HG03139 (cell line): ENCODE results near the gene EIF2AK2.
"Not testable (repeated sequence)": the region's sequence is repeated elsewhere in the genome, so short reads cannot be mapped to it uniquely, and the experiment has no call there.

Source experiments
- ATAC-seq: cut with Tn5 transposase; IDR thresholded peaks from one replicate; pipeline ENCODE4 v1.9.1; 2021; ENCODE audit not compliant: unreplicated experiment

The EIF2AK2 gene

DNA sequence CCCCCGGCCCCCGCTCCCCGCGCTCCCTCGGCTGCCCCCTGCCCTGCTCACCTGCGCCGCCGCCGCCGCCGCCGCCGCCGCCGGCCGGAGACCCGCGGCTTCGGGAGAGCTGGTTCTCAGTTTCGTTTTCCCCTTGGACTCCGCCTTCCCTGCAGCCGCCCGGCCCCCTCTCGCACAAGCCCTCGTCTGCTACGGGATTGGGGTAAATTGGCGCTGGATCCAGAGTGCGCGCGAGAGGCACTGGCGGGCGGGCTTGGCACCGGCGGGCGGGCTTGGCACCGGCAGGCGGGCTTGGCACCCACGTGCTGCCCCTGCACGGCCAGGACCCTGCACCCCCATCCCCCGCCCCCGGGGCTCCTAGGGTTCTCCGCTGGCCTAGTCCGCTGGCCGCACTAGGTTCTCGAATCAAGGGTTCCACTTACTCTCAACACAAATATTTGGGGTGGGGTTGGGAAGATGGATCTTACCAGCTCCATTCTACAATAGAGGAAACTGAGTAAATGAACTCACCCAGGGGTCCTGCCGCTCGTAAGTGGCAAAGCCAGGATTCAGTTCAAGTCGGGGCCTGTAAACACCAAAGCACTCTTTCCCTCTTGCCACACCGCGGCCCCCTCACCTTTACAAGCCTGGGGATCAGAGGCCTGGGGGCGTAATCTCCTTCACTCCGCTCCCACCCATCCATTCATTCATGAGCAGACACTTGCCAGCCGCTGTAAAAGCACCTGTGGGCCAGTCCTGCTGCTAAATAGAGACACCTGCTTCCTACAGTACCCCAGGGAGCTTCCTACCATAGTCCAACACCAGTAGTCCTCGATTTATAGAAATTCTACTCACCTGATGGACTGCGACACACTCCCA is at the start of gene EIF2AK2:
EIF2AK2 (minus strand) TSS at position 124 of the 858 bp plus-strand sequence. CDS start 9,174 bp downstream, outside the sequence.
- peak; percentile 87 for ATAC-seq

DNA sequence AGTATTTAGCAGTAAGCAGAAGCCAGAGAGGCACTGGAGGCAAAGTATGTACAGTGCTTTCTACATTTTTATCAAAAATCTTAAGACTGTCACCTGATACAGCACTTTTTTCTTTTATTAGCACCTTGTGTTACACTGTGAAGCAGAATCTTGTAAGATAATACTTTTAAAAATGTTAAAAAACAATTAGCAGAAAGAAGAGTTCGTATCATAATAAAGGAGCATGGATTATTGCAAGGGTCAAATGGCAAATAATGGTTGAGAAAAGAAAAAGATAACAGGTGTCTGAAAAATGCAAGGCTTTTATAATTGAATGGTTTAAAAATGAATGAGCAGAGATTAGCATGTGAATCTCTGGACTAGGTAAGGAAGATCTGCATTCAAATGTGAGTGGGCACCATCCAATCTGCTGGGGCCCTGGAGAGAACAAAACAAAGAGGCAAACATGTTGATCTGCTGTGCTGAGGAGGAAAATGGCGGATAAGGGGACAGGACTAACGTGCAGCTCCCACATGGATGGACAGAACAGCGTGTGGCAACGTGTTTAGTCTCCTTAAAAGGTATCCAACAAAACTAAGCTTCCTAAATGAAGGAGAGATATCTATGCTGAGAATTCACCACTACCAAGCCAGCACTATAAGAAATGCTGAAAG is 49.0 kb upstream of the EIF2AK2 start:
- ATAC-seq = no peak

DNA sequence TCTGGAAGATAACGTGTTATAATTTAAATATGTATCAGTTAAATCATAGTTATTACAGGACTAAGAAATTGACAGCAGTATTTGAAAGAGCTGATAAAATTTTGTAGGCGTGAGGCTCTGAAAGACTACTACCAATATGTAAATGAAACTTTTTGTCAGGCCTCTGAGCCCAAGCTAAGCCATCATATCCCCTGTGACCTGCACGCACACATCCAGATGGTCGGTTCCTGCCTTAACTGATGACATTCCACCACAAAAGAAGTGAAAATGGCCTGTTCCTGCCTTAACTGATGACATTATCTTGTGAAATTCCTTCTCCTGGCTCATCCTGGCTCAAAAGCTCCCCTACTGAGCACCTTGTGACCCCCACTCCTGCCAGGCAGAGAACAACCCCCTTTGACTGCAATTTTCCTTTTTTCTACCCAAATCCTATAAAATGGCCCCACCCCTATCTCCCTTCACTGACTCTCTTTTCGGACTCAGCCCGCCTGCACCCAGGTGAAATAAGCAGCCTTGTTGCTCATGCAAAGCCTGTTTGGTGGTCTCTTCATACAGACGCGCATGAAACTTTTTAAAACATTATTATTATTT is 48.4 kb upstream of the EIF2AK2 start:
- not testable (repeated sequence) for ATAC-seq

DNA sequence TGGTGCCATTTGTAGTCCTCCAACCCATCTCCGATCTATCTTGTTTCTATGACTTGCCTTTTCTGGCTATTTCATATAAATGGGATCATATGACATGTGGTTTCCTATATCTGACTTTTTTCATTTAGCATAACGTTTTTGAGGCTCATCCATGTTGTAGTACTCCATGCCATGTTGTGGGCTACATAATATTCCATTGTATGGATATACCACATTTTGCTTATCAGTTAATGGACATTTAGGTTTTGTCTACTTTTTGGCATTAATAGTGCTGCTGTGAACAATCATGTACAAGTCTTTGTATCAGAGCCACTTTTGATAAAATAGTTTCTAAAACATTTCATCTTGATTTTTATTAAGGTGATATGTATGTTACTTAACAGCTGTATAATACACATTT is 46.9 kb upstream of the EIF2AK2 start:
- no peak for ATAC-seq

DNA sequence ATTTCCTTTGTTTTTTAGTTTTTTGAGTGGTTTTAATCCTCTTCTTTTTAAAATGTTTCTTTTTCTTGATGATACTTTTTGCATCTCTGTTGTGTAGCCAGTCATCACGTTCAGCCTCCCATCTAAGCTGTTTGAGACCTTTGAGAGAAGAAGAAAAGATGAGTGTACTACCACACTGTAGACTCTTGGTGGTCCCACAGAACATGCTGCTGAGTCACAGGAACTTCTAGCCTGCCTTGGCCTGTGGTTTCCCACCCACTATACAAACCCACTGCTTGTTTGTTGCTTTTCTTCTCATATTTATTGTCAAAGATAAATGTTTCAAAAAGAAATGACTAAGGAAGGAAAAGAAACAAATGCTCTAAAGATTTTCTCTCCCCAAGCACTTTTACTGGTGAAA is 45.0 kb upstream of the EIF2AK2 start:
- no peak for ATAC-seq

DNA sequence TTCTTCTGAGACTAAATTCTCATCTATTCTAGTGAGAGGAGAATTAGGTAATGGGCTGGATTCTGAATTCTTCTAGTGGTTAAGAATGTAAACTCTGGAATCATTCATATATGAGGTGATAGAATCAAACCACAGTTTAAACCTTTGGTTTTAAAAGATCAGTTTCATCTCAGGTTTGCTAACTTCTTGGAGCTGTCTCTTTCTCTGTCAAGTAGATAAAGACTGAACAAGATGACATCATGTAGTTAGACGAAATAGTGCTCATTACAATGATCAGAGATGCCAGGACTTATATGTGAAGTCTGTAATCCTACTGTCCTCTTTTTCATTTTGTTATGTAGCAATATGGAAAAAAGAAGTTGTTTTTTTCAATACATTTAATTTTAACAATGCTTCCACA is 44.4 kb upstream of the EIF2AK2 start:
- no peak for ATAC-seq

DNA sequence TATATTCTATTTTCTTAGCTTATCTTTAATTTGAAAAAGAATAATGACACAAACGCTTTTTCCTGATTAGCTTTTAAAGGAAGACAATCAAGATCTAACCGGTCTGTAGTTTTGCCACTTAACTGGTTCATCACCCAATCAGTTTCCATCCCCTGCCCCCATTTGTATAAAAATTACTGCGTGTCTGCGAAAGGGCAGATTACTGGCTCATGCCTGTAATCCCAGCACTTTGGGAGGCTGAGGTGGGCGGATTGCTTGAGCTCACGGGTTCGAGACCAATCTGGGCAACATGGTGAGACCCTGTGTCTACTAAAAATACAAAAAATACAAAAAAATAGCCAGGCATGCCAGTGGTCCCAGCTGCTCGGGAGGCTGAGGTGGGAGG is 41.9 kb upstream of the EIF2AK2 start:
- ATAC-seq = no peak

DNA sequence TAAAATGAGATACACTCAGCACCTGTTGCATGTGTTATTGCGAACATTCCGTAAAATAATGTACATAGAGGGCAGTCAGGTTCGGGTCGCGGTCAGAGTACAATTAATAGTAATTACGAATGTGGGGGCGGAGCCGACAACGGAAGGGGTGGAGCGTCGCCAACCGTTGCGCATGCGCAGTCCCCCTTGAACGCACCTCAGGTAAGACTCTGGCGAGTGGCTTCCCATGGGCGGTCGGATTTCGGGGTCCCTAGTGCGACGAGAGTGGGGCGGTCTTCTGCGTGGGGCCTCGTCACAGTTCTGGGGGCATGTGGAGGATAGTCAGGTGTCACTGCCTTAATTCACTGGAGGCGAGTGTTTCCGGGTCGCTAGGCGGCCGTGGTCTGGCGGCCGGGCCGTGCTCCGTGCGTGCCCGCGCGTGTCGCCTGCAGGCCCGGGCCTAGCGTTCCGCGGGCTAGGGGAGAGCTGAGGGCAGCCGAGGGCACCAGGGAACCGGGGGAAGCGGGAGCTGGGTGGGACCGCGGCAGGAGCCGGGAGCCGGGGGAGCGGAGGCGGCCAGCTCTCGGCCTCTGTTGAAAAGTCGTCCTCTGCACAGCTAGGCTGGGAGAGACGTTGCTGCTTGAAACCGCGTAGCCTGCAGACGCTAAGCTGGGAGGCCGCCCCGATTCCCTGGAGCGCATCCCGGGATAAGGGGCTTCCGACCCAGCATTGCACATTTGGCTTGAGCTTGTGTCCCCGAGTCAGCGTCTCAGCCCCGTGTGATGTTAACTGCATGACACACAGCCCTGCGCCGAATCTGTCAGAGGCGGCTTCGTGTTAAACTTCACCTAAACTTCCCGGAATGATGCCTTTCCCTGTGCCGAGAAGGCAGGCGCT is 39.8 kb upstream of the EIF2AK2 start, which contains the start of gene CEBPZOS:
CEBPZOS (plus strand) TSS at position 177 of the 876 bp plus-strand sequence. CDS start 3,209 bp downstream, outside the sequence.
- peak; percentile 71 for ATAC-seq

DNA sequence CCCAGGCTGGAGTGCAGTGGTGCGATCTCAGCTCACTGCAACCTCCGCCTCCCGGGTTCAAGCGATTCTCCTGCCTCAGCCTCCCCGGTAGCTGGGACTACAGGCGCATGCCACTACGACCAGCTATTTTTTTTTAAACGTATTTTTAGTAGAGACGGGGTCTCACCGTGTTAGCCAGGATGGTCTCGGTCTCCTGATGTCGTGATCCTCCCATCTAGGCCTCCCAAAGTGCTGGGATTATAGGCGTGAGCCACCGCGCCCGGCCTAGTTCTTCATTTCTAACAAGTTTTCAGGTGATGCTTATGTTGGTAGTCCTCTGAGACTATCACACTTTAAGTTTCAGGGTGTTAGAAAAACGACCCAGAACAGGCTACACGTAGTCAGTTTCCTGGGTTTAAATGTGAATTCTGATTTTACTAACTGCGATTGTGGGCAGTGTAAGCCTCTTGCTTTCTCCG is 39.1 kb upstream of the EIF2AK2 start:
- not testable (repeated sequence) for ATAC-seq

DNA sequence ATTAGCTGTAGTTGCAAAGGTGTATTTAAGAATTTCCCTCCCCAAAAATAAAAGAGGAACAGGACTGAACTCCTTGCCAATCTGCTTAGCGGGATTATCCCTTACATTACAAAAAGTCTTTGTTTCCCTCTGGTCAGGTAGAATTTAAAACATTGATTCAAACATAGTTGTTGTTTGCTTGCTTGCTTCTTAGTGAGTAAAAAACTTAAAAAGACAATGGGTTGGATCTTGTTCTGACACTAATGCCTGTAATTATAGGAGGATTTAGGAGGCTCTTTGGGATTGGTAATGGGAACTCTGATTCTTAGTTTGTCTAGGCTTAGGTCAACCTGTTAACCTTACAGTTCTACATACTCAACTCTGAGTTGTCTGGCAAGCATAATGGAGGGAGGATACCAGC is 35.8 kb upstream of the EIF2AK2 start:
- ATAC-seq = no peak

DNA sequence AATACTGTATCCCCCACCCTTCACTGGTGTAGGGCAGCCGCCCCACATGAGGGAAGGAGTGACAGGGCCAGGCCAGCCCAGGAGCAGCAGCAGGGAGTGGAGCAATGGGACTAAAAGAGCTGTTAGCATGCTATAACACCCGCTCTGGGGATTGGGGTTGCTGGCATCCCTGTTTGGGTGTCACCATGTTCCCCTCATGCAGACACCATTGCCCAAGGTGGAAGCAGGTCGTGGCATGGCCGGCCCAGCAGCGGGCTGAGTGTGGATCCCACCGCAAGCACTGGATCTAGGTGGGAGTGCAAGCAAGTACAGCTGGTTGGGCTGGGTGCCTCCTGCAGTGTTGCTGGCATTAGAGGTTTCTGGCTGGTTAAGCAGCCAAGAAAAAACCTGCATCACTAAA is 35.0 kb upstream of the EIF2AK2 start:
- no peak for ATAC-seq

DNA sequence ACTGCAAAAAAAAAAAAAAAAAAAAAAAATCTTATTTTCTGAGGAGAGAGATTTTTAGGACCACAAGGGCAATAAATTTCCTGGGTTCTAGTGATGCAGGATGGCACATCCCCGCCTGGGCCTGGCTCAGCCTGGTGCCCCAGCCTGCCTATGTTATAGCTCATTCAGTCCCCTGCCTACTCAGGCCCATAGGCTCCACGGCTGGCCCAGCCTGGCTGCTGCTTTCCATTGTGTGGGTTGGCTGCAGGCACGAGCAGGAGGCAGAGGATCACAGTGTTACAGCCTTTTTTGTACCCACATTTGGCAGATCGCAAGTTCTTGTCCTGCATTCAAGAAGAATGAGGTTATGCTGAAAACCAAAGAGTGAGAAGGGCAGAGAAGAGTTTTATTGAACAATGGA is 34.5 kb upstream of the EIF2AK2 start:
- ATAC-seq = no peak

DNA sequence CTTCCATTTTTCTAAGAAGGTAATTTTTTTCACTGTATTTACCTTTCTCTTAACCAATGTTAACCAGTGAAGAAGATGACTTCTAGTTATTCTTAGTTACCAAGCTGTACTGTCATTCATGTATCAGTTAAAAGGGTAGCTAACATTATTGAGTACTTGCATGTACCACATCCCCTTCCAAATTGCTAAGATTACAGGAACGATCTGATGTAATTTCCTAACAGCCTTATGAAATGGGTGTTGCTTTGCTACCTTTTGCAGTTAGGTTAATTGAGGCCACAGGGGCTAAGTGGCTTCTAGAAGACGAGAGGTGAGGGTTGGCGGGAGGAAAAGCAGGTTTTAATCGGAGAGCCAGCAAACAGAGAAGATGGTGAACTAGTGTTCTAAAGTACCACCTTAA is 33.5 kb upstream of the EIF2AK2 start:
- no peak for ATAC-seq

DNA sequence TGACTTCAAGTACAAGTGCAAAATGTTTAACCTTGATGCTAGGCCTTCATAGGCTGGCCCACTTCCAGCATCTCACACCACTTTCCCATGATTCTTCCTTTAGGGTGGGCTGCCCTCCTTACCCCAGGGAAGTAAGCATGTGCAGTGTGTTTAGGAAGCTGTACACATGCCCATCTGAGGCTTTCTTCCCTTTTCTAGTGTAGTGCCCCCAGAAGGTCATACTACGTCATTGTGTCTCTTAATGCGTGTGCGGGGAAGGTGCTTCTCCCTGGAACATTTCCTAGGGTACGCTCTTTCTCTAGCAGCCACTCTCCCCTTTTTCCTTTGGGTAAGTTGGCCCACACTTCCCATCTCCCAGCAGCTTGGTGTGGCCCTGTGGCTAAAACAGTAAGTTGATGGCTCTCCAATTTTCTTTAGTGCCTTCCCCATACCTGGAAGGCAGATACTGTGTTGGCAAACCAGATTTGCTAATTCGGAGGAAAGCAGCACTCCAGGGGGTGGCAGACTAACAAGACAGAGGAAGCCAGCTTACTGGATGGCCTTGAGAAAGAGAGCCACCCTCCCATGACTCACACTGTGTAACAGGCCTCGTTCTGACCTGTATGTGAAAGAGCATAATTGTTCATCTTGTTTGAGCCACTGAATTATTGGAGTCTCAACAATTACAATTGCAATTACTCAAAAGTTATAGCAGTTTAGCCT is 32.8 kb upstream of the EIF2AK2 start:
- no peak for ATAC-seq

DNA sequence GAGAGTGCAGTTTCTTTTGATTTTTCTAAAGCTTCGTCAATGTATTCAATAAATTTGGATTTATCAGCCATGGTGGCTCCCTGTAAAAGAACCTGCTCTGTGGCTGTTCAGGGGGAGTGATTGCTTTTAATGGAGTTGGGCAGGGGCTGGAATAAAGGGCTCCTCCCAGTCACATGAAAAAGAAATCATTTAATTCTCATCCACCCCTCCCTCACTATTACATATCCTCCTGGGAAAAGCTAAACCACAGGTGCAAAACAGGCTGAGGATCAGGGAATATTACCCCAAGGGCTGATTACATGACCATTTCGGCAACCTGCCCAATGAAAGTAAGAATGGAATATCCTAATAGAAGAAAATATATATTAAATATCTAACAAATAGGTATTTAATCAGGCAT is 31.8 kb upstream of the EIF2AK2 start, which contains the start of gene SULT6B1:
SULT6B1 (minus strand) TSS at position 101 of the 400 bp plus-strand sequence; CDS start at position 71, 30 bp downstream.
- ATAC-seq = no peak

DNA sequence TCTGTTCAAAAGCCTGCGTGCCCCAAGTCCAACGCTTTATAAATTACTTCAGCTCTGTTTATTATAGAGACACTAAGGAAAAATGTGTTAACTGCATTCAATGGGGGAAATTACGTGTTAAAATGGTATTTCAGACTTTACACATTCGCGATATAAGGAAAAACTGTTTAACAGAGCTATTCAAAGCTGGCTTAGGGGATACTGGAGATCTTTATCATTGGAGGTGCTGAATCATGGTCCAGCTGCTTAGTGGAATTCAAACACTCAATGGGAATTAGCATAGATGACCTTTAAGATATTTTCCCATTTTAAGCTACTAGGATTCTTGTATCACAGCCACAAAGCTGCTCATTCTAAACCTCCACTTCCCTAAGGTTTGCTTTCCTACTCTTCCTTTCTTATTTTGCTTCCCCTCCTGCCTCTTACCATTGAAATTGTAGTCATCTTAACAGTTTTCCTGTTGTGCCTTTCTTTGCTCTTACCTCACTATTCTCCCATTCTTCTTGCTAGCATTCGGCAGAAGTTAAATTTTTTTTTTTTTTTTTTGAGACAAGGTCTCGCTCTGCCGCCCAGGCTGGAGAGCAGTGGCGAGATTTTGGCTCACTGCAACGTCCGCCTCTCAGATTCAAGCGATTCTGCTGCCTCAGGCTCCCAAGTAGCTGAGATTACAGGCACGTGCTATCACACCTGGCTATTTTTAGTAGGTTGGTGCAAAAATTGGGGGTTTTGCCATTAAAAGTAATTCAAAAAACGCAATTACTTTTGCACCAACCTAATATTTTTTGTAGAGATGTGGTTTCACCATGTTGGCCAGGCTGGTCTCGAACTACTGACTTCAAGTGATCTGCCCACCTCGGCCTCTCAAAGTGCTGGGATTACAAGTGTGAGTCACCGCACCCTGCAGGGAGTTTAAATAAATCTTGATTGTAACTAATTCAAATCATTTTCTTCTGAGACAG is 25.2 kb upstream of the EIF2AK2 start:
- no peak for ATAC-seq

DNA sequence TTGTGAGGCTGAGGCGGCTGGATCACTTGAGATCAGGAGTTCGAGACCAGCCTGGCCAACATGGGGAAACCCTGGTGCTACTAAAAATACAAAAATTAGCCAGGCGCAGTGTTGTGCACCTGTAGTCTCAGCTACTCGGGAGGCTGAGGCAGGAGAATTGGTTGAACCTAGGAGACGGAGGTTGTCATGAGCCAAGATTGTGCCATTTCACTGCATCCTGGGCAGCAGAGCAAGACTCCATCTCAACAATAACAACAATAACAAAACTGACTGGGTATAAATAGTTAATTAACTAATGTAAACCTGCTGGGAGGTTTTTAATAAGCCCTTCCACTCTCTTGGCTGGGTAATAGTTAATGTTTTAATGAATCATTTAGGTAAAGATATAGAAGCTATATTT is 23.9 kb upstream of the EIF2AK2 start:
- no peak for ATAC-seq

DNA sequence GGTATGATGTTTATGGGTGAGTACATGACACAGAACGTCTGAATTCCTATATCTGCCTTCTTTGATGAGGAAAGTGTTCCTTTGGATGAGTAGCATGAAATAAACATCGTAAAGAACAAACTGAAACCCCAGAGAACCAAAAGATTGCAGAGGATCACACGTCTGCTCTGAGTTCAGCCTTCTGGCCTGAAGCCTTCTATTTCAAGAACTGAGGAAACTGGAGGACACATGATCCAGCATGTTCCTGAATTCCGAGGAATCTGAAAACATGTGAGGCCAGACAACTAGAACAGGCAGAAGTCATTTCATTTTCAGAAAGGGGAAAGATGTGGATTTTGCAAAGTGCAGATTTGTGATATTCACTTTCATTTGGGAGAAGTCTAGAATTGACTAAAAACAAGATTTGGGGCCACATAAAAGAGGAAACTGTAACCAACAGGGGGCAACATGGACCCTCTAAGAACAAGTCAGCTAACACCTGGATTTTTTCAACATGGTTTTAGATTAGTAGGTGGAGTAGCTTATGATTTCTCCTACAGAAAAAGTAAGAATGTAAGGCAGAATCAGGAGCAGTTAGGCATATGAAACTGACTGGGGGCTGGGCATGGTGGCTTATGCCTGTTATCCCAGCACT is 23.3 kb upstream of the EIF2AK2 start:
- no peak for ATAC-seq
